ENCODE measurements around the gene TRMO. TPM values are rescaled to one million over a fixed set of nuclear protein-coding genes. Genes with fewer than 3 reads are reported as not detected.

Gene TRMO
- total RNA-seq, 1 donor from 2014 or later, result 27.7 TPM

GRCh38 chr9:97904725-97905124, 17.6 kb downstream of the TRMO start:
- Histone ChIP-seq H3K27me3 (no peaks in the 10 kb centered on the region), H3K4me3 (no peak overlapping the region), H3K36me3 (peaks cover 0 to 20% of the 10 kb centered on the region in 2 donors), H3K4me1 (peaks cover 38% of the 10 kb centered on the region), H3K27ac (no peak overlapping the region), H3K9me3 (no peaks in the 10 kb centered on the region)
- no peak for TF ChIP-seq CTCF (IDR thresholded peaks at IDR 0.05)
- TF ChIP-seq POLR2A (IDR thresholded peaks at IDR 0.05), result no peak
- TF ChIP-seq POLR2AphosphoS5 (IDR thresholded peaks at IDR 0.05; ENCODE audit: insufficient read depth in 1 of 2, low read depth in 1 of 2), result no peak
- no peak for DNase-seq (ENCODE audit: extremely low spot score in 2 of 2)
- intact Hi-C loops (cut with DNase I), result loop anchor here (5.0 kb wide), 1 partner anchor 192 kb away; no protein-coding TSS in a partner anchor

- peaks cover 30% of the 10 kb centered on the region for H3K4me1 ChIP-seq
- peaks cover 0 to 9% of the 10 kb centered on the region in 2 donors for H3K36me3 ChIP-seq
- TF ChIP-seq POLR2AphosphoS5 (IDR thresholded peaks at IDR 0.05; ENCODE audit: insufficient read depth in 1 of 2, low read depth in 1 of 2) (no peak), CTCF (IDR thresholded peaks at IDR 0.05) (no peak), POLR2A (IDR thresholded peaks at IDR 0.05) (no peak)
- no peaks in the 10 kb centered on the region for H3K9me3 ChIP-seq
- intact Hi-C loops (cut with DNase I), result loop anchor here (5.0 kb wide), 1 partner anchor 191 kb away; no protein-coding TSS in a partner anchor
- no peak overlapping the region for H3K4me3 ChIP-seq
- no peak for DNase-seq (ENCODE audit: extremely low spot score in 2 of 2)
- no peak overlapping the region for H3K27ac ChIP-seq
- H3K27me3 ChIP-seq, result no peaks in the 10 kb centered on the region
Measured at GRCh38 chr9:97903177-97903576, 19.1 kb downstream of the TRMO start.

GRCh38 chr9:97900738-97901565, 21.3 kb downstream of the TRMO start:
- Histone ChIP-seq H3K9me3 (no peaks in the 10 kb centered on the region), H3K36me3 (peaks cover 0 to 9% of the 10 kb centered on the region in 2 donors), H3K4me3 (no peak overlapping the region), H3K27ac (no peak overlapping the region), H3K4me1 (peaks cover 11% of the 10 kb centered on the region), H3K27me3 (no peaks in the 10 kb centered on the region)
- no peak for DNase-seq (ENCODE audit: extremely low spot score in 2 of 2)
- TF ChIP-seq CTCF (IDR thresholded peaks at IDR 0.05), result peak; percentile 28 to 61 (median 43)
- no peak for TF ChIP-seq POLR2AphosphoS5 (IDR thresholded peaks at IDR 0.05; ENCODE audit: insufficient read depth in 1 of 2, low read depth in 1 of 2)
- intact Hi-C loops (cut with DNase I), result loop anchor here (5.0 kb wide), 1 partner anchor 189 kb away; no protein-coding TSS in a partner anchor

GRCh38 chr9:97900103-97900737, 22.1 kb downstream of the TRMO start:
- H3K4me1 ChIP-seq, result peaks cover 11% of the 10 kb centered on the region
- intact Hi-C loops (cut with DNase I), result loop anchor here (5.0 kb wide), 1 partner anchor 188 kb away; no protein-coding TSS in a partner anchor
- no peaks in the 10 kb centered on the region for H3K9me3 ChIP-seq
- no peak overlapping the region for H3K4me3 ChIP-seq
- no peak for TF ChIP-seq POLR2A (IDR thresholded peaks at IDR 0.05)
- TF ChIP-seq POLR2AphosphoS5 (IDR thresholded peaks at IDR 0.05; ENCODE audit: insufficient read depth in 1 of 2, low read depth in 1 of 2), result no peak
- no peak for TF ChIP-seq CTCF (IDR thresholded peaks at IDR 0.05)
- H3K36me3 ChIP-seq, result peaks cover 0 to 9% of the 10 kb centered on the region in 2 donors
- no peak for DNase-seq (ENCODE audit: extremely low spot score in 2 of 2)
- no peak overlapping the region for H3K27ac ChIP-seq
- H3K27me3 ChIP-seq, result no peaks in the 10 kb centered on the region

All from vagina (tissue), 2 donors.